GM18867 (cell line): ENCODE results near the gene LPO.

ENCODE experiments used
- ATAC-seq: cut with Tn5 transposase; IDR thresholded peaks from one replicate; pipeline ENCODE4 v1.9.1; 2021; ENCODE audit warnings: mild to moderate bottlenecking, moderate library complexity; ENCODE audit not compliant: unreplicated experiment

The LPO gene

DNA sequence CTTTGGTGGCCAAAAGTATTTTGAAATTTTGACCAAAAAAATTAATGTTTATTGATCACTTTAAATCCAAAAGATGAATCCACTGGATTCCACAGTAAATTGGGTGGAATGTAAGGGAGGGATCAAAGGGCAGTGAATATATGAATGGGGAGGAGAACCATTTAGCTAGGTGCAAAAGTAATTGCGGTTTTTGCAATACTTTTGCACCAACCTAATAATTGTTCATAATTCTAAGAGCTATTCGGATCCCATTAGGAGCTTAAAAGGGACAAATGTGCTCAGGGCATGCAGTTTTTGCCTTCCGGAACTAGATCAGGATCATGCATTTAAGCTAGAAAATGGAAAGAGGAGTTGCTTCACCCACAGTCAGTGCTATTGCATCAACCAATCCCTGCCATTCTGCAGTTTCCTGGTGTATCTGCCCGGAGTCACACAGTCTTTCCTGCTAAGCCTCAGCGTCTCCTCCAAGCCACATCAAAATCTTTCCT, at the start of gene LPO:
TSS of gene LPO (plus strand) at position 438 of the 488 bp plus-strand sequence. CDS start 4,396 bp downstream, outside the sequence.
- ATAC-seq = no peak

DNA sequence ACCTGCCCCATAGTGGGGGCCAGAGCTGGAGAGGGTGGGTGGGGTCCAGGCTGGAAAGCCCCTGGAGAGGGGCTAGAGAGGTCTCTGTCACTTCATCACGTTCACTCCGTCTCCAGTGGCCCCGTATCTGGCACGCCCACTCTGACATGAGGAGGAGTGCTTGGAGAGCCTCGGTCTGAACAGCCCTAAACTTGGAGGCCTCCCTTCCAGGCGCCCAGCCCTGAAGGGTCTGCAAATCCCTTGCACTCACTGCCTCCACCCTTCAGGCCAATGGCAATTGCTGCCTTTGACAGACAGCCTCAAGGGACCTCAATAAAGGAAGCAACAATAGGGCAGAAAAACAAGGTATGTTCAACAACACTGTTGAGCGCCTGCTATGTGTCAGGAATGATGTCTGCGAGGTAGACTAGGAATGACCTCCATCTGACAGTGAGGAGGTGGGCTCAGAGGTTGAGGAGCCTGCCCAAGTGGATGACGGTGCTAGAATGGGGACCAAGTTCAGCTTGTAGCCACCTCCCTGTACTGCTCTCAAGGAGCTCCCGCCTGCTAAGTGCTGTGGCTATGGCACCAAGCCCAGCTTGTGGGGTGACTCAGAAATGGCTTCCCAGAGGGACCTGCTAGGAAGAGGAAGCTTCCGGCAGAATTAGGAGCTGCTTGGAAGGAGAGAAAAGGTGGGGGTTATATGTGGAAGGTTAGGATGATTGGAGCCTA, 48.8 kb upstream of the LPO start:
- ATAC-seq = no peak

DNA sequence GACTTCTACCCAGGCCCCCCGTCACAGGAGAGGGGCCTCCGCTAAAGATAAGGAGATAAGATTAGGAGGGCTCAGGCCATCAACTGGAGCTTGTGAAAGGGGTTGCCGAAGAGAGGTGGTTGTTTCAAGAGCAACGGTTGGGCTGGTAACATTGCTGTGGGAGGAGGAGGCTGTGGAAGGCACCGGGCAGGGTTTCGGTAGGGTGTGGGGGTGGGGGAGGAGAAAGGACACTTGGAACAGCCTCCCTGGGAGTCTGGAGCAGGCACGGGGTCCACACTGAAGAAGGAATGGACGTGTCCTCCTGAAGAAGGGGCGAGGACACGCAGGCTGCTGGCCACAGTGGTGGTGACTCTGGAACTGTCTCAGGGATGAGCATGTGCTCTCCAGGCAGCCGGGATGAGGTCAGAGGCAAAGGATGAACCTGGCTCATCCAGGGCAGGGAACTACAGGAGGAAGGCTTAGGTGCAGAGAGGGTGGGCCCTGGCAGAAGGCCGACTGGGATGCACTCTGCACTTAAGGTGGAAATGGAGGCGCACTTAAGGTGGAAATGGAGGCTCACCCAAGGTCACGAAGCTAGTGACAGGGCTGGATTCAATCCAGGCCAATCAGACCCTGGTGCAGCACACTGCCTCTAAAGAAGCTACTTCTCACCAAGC, 47.0 kb upstream of the LPO start:
- ATAC-seq = no peak

DNA sequence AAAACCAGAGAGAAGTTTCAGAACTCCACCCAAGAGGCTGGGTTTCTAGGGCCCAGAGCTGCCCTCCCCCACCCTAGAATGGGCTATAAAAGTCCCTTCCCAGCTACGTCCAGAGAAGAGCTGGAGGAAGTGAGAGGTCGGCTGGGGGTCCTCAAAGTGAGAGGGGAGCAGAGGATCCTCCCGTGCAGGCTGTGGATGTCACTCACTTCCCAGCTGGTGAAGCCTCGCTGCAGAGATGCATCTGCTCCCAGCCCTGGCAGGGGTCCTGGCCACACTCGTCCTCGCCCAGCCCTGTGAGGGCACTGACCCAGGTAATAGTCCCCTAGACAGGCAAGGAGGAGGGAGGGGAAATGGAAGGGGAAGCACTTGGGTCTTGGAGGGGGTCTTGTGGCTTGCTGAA, 45.8 kb upstream of the LPO start, which contains the start of gene EPX:
TSS of gene EPX (plus strand) at position 115 of the 400 bp plus-strand sequence. CDS start at position 236, 121 bp downstream.
- ATAC-seq = no peak

DNA sequence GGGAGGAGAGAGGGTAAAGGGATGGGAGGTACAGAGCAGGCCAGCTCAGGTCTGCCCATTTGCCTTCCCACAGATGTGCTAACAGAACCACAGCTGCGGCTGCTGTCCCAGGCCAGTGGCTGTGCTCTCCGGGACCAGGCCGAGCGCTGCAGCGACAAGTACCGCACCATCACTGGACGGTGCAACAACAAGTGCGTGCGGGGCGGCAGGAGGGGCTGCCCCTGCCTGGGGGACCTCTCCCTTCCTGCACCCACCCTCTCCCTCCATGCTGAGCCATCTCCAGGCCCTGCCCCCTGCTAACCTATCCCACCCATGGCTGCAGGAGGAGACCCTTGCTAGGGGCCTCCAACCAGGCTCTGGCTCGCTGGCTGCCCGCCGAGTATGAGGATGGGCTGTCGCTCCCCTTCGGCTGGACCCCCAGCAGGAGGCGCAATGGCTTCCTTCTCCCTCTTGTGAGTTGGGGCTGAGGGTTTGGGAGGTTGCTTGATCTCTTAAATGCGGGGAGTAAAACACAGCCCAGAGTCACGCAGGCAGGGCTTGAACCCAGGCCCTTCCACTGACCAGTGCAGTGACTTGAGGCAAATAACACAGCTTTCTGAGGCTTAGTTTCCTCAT, 44.6 kb upstream of the LPO start:
- no peak for ATAC-seq

DNA sequence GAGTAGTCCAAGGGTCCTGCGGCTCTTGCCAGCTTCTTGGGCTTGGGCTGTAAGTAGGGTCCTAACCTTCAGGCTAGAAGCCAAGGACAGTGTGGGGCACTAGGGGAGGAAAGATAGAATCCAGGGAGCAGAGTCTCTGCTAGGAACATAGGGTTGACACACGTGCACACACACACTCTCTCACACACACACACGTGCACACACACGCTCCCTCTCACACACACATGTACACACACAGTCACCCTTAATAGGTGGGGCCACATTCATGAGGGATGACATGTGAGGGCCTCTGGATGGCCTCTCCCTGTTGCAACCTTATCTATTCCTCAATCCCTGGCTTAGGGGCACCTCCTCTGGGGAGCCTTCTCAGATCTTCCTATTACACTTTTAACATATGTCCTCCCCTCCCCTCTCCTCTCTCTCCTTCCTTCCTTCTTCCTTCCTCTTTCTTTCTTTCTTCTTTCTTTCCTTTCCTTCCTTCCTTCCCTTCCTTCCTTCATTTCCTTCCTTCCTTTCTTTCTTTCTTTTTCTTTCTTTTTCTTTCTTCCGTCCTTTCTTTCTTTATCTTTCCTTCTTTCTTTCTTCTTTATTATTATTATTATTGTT, 42.8 kb upstream of the LPO start:
- ATAC-seq = no peak

DNA sequence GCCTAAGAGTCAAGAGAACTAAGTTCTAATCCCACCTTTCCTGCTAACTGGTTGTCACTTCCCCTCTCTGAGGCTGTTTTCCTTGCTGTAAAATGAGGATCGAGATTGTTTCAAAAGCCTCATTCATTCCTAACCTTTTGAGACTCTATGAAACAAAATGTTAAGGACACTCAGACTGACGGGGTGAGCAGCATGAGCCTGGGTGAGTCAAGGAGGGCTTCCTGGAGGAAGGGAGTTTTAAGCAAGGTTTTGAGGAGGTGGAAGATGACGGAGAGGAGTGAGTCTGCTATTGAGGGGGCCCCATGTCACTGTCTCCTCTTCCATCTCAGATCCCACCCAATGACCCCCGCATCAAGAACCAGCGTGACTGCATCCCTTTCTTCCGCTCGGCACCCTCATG, 41.8 kb upstream of the LPO start:
- ATAC-seq = no peak

DNA sequence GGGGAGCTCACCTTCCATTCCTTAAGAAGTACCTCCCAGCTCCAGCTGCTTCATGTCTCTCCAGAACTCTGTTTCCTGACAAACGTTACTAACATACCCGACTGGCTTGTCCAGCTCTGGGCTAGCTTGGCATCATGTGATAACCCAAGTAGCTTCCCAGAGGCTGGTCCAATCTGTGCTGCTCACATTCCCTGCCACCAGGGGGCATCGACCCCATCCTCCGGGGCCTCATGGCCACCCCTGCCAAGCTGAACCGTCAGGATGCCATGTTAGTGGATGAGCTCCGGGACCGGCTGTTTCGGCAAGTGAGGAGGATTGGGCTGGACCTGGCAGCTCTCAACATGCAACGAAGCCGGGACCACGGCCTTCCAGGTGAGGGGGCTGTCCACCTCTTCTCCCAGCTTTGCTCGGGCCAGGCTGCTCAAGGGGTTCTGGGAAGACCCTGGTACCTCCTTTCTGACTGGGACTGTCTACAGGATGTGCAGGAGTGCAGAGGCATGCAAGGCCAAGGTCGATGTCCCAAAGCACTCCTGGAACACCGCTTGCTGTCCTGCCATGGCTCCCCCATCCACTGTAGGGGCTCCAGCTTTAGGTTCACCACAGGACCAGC, 38.3 kb upstream of the LPO start:
- no peak for ATAC-seq

DNA sequence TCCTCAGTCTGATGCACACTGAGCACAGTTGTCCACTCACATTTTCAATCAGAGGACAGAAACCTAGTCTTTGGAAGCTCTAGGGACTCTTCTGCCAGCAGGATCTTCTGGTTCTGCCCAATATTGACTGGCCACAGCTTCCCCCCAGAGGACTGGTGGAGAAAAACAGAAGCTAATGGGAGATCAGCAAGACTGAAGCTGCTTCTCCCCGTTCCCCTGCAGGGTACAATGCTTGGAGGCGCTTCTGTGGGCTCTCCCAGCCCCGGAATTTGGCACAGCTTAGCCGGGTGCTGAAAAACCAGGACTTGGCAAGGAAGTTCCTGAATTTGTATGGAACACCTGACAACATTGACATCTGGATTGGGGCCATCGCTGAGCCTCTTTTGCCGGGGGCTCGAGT, 35.5 kb upstream of the LPO start:
- no peak for ATAC-seq

DNA sequence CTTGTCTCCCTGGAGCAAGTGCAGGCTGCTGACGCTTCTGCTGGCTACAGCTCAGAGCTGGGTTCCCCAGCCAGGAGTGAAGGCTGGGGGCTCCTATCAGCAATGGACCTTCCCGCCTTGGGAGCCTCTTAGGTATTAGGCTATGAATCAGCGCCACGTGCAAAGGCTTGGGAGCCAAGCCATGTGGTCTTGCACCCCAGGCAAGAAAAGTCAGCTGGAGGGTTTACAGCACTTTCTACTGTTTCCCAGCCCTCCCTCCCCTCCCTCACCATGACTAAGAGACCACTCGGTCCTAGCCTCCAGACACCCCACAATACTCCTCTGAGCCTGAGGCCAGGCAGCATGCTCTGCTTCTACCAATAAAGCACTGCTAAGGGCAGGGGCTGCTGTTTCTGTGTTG, 33.6 kb upstream of the LPO start:
- ATAC-seq = no peak

DNA sequence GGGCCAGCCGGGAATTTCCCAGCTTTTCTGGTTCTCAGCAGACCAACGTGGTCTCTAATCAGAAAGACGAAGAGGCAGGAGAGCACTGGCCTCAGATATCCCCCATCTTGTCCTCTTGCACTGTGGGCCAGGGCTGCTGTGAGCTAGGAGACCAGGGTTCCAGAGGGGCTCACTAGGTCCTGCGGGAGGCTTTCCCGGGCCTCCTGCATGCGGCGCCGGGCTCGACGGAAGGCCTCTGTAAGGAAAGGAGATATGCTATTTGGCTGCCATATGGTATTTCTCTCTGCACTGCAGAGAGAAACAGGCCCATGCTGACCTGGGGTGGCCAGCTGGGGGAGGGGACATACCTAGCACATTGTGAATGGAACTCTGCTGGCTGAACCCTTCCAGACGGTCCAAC, 32.4 kb upstream of the LPO start:
- ATAC-seq = no peak

DNA sequence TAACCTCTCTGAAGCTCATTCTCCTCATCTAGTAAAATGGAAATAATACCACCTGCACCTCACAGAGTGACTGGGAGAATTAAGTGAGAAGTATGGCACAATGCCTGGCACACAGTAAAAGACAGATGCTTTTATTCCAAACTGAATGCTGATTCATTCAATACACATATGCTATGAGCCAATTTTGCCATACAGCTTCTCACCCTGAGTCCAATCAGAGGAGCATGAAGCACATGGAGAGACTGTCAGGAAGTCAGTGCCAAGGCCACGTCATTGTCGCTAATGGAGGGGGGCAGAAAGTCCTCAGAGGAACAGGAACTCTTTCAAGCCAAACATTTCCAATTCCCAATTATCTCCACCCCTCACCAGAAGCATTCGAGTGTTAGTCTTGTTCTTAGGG, 30.9 kb upstream of the LPO start:
- no peak for ATAC-seq

DNA sequence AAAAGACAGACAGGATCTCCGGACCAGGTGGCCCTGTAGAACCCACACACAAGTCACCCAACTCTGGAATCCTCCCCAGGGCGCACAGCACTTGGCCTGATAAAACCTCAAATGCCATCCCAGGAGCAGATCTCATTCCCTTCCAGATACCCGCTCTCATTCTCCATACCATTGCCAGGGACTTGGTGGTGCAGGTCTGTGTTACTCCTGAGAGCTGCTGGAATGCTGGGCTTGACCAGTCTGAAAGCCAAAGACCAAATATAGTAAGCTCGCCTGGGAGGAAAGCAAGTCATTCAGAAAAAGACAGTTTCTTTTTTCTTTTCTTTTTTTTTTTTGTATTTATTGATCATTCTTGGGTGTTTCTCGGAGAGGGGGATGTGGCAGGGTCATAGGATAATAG, 30.0 kb upstream of the LPO start:
- ATAC-seq = no peak

DNA sequence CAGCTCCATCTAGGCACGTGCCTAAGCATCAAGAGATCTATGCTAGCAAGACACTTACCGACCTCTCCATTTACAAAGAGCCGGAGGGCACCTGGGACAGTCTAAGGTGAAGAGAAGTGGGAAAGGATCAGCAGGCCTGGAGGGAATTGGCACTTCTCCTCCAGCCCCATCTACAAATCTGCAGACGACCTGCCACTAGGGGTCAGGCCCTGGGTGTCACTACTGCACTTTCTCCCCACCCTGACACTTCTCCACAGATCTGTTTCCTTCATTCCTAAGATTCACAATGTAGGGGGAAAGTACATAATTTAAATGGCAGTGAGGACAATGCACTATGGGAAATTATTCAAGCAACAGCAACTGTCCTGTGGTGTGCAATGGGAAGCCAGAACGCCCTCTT, 27.5 kb upstream of the LPO start:
- no peak for ATAC-seq

DNA sequence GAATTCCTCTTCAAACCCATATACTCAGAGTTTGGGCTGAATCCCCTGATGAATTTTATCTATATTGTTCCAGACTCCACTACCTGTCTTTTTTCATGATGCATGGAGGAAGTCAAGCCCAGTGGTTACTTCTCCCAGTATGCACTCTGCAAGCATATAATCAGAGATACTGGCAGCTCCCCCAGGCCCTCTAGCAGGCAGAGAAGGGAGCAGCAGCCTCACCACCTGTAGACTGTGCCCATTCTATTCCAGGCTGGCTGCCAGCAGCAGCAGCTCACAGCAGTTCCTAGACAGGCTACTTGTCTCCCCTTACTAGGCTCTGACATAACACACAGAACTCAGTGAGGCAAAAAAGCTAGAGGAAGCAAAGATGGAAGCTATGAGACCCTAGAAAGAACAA, 22.7 kb upstream of the LPO start:
- no peak for ATAC-seq

DNA sequence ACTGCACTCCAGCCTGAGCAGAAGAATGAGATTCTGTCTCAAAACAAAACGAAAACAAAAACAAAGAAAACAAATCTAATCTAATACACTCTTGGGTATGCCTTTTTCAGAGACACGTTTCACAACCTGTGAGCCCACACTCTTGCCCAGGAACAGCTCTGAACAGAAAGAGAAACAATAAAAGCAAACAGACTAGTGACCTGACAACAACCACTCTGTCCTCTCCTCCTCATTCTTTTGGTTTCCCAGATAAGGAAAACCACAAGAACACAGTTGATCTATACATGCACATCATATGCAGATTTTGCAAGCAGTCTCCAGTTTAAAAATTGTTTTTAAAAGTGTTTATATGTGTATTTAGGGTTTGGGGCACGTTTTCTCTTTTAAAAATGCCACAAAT, 20.6 kb upstream of the LPO start:
- no peak for ATAC-seq

DNA sequence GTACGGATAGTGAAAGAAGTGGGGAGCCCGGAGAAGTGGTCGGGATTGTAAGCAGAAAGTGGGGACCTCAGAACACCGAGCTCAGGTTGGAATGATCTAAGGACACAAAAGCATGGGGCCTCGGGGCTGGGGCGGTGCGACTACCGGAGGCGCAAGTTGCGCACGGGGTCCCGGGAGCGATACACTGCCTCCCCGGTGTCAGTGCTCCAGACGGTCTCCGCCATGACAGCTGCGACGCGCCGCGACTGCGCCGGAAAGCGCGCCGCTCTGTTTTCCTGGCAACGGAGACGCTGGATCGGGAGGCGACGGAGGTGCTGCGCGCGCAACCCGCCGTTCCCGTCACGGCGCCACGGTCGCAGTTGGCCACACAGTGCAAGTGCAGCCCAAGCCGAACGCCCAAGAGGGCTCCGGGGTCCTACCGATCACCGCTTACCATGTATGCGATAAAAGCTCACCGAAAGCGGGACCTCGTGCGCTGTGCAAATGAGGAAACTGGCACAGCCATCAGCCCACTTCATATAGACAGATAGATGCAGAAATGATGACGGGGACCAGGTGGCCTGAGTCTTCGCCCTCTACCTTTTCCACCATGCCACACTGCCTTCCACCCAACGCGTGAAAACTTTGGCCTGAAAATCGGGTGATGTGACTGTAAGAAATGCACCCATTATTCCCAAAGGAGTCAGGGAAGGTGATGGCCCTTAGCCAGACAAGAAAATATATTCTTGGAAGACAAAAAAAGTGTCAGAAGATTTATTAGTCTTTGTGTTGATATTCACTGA, 19.2 kb upstream of the LPO start, which contains the start of gene MKS1:
TSS of gene MKS1 (minus strand) at position 249 of the 782 bp plus-strand sequence. CDS start at position 224, 25 bp downstream.
- peak; percentile 97 for ATAC-seq

DNA sequence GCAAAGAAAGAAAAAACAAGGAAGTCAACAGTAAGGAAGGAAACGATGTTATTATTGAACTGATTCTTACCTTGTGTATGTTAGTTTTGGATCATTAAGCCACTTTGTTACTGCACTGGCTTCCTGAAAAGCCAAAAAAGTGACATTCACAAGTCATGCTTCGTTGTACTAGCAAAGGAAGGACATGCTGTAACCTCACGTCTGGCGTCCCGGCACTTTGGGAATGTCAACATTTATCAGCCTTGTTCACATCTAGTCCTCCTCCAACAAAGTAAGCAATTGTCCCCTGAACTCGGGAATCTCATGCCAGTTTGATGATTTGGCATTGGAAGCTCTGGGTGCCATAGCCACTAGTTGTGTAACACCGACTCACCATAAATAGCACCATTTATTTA, 18.6 kb upstream of the LPO start:
- no peak for ATAC-seq

DNA sequence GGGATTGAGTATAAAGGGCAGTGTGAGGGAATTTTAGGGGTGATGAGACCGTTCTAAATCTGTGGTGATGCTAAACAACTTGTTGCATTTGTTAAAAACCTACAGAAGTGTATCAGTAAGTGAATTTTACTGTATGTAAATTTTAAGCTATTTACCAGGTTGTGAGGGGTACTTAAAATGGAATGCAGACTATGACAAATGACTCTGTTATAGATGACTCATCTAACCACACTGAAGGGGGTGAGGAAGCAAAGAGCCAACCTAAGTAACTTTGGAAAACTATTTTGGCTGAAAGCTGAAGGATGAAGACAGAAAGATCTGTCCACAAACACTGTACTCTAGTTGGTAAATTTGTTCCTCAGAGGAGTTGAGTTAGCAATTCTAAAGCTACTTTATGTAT, 14.1 kb upstream of the LPO start:
- ATAC-seq = no peak

DNA sequence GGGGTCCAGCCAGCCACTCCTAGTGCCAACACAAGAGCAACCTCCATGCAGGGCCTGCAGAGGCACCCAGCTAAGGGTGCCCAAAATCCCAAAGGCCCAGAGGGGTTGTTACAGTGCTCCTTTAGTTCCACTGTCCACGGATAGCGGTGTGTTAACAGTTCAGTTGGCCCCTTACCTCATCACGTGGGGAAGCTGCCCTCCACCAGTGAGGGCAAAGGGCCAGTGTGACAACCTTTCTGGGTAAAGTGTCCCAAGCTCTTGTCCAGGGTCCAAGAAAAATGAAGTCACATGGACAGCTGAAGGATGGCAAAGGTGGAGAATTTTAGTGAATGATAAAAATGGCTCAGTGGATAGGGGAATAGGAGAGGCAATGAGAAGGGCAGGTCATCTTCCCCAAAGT, 10.7 kb upstream of the LPO start:
- ATAC-seq = no peak
